Calu3 (cell line): Measurements from ENCODE around the gene ZBTB20. TPM values are rescaled to one million over a fixed set of nuclear protein-coding genes. Genes with fewer than 3 reads are reported as not detected.

Experiments used
- BruUV-seq: library from RNA; stranded (reverse); fragments of 400-500 nt; replicated peaks from 2 replicates; lab custom pipeline; 2021; lab: Mats Ljungman, UMichigan
- CTCF ChIA-PET: fragments of 300-600 bp; sonication (Branson Sonifier 250); formaldehyde crosslinking; loops from one replicate; lab custom pipeline; 2022; ENCODE audit warnings: antibody characterized with exemption; lab: Charles Lee
- DNase-seq: peaks from one replicate; pipeline ENCODE4 v3.0.0; 2022
- H3K27ac Mint-ChIP-seq: one replicate; pipeline ENCODE4 v1.8.0; 2022; ENCODE audit warnings: mixed read lengths; ENCODE audit not compliant: unreplicated experiment
- H3K27me3 Mint-ChIP-seq: one replicate; pipeline ENCODE4 v1.8.0; 2022; ENCODE audit warnings: mixed read lengths; ENCODE audit not compliant: unreplicated experiment
- H3K36me3 Mint-ChIP-seq: one replicate; pipeline ENCODE4 v1.8.0; 2022; ENCODE audit warnings: mild to moderate bottlenecking, moderate library complexity, mixed read lengths; ENCODE audit not compliant: insufficient read depth, unreplicated experiment
- H3K4me1 Mint-ChIP-seq: one replicate; pipeline ENCODE4 v1.8.0; 2022; ENCODE audit warnings: mild to moderate bottlenecking, low read depth, mixed read lengths; ENCODE audit not compliant: unreplicated experiment
- H3K4me3 Mint-ChIP-seq: one replicate; pipeline ENCODE4 v1.8.0; 2022; ENCODE audit warnings: mild to moderate bottlenecking, low read depth, moderate library complexity, mixed read lengths; ENCODE audit not compliant: unreplicated experiment
- H3K9me3 Mint-ChIP-seq: one replicate; pipeline ENCODE4 v1.8.0; 2022; ENCODE audit warnings: low read depth, mixed read lengths; ENCODE audit not compliant: unreplicated experiment
- intact Hi-C: fragments of 100-400 bp; cut with micrococcal nuclease; formaldehyde crosslinking; loops from one replicate; pipeline ENCODE4 v1.10.0; 2022; ENCODE audit not compliant: unreplicated experiment
- total RNA-seq: library from RNA; stranded (reverse); gene quantifications from 2 replicates; pipeline ENCODE4 v1.2.3, GENCODE V29; 2022
- TF ChIP-seq, protein P1 (sequence below): fragments of 200-600 bp; IDR thresholded peaks from one replicate; pipeline ENCODE4 v1.8.0; 2022; ENCODE audit warnings: antibody characterized with exemption; ENCODE audit not compliant: unreplicated experiment

ZBTB20 gene
- total RNA-seq, 1 experiment from 2014 or later: 24.1 TPM

GRCh38 chr3:115052906-115053305 lies 94.2 kb downstream of the ZBTB20 start:
- Mint-ChIP-seq H3K4me3 (no peak overlapping the region), H3K9me3 (no peaks in the 10 kb centered on the region), H3K4me1 (no peaks in the 10 kb centered on the region), H3K27ac (no peak overlapping the region), H3K36me3 (no peaks in the 10 kb centered on the region), H3K27me3 (no peaks in the 10 kb centered on the region)
- TF ChIP-seq, protein P1, sequence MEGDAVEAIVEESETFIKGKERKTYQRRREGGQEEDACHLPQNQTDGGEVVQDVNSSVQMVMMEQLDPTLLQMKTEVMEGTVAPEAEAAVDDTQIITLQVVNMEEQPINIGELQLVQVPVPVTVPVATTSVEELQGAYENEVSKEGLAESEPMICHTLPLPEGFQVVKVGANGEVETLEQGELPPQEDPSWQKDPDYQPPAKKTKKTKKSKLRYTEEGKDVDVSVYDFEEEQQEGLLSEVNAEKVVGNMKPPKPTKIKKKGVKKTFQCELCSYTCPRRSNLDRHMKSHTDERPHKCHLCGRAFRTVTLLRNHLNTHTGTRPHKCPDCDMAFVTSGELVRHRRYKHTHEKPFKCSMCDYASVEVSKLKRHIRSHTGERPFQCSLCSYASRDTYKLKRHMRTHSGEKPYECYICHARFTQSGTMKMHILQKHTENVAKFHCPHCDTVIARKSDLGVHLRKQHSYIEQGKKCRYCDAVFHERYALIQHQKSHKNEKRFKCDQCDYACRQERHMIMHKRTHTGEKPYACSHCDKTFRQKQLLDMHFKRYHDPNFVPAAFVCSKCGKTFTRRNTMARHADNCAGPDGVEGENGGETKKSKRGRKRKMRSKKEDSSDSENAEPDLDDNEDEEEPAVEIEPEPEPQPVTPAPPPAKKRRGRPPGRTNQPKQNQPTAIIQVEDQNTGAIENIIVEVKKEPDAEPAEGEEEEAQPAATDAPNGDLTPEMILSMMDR: no peak
- intact Hi-C loops: no loop called here
- DNase-seq: no peak
- BruUV-seq: no TSS peak
- CTCF ChIA-PET: interaction anchor here (1.3 kb wide), 1 partner anchor 39 kb away, joined by 3 read pairs; no protein-coding TSS in a partner anchor

DNA sequence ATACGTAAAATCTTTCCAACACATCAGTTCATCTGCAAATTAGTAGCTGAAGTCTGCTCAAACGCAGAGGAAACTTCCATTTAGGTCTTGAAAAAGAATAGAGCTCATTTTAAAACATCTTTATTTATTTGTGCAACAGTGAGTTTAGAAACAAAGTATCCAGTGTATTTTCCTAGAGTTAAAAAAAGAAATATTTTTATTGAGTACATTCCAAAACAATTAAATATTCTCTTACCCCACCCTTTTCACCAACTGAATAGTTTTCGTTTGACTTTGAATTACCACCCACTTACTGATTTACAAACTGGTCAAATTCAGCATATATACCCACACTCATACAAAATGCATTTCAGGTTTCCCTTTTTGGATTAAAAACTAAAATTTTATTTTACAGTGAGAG lies 104.7 kb downstream of the ZBTB20 start:
- Mint-ChIP-seq H3K4me3 (no peak overlapping the region), H3K27ac (no peak overlapping the region), H3K36me3 (no peaks in the 10 kb centered on the region), H3K9me3 (no peaks in the 10 kb centered on the region), H3K4me1 (no peaks in the 10 kb centered on the region), H3K27me3 (no peaks in the 10 kb centered on the region)
- intact Hi-C loops: loop anchor here (5.0 kb wide), 1 partner anchor 130 kb away; no protein-coding TSS in a partner anchor
- no TSS peak for BruUV-seq
- TF ChIP-seq, protein P1: no peak
- no peak for DNase-seq
- CTCF ChIA-PET: no interaction called here

GRCh38 chr3:115040673-115041286 lies 106.3 kb downstream of the ZBTB20 start:
- Mint-ChIP-seq H3K27ac (no peak overlapping the region), H3K27me3 (no peaks in the 10 kb centered on the region), H3K4me3 (no peak overlapping the region), H3K9me3 (no peaks in the 10 kb centered on the region), H3K36me3 (no peaks in the 10 kb centered on the region), H3K4me1 (no peaks in the 10 kb centered on the region)
- BruUV-seq: no TSS peak
- TF ChIP-seq, protein P1: no peak
- CTCF ChIA-PET: no interaction called here
- intact Hi-C loops: loop anchor here (1.0 to 5.0 kb wide), 3 partner anchors 52 to 213 kb away; no protein-coding TSS in a partner anchor
- DNase-seq: peak; percentile 42

DNA sequence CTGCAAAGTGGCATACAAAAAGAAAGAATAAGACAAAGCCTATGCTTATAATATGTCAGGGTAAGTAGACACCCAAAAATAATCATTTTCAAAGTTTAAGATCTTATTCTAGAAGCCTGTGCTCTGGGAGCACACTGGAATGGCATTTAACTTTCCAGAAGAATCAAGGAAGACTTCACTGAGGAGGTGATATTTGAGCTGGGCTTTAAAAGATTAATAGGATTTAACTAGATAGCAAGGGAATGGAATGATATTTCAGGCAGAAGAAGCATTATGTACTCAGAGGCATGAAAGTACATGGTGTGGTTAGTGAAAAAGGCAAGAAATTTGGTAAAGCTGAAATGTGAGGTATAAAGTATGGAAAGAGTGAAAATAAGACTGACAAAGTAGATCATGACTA lies 106.8 kb downstream of the ZBTB20 start:
- BruUV-seq: no TSS peak
- CTCF ChIA-PET: no interaction called here
- H3K27ac Mint-ChIP-seq: no peak overlapping the region
- H3K36me3 Mint-ChIP-seq: no peaks in the 10 kb centered on the region
- intact Hi-C loops: loop anchor here (1.0 to 5.0 kb wide), 3 partner anchors 52 to 213 kb away; no protein-coding TSS in a partner anchor
- no peak overlapping the region for H3K4me3 Mint-ChIP-seq
- TF ChIP-seq, protein P1: no peak
- H3K4me1 Mint-ChIP-seq: no peaks in the 10 kb centered on the region
- no peaks in the 10 kb centered on the region for H3K9me3 Mint-ChIP-seq
- H3K27me3 Mint-ChIP-seq: no peaks in the 10 kb centered on the region
- DNase-seq: no peak
